Subcutaneous abdominal adipose tissue (tissue), 5 donors: Measurements from ENCODE around the gene HOXA4.

Experiments
- H3K27ac ChIP-seq: one replicate; pipeline ENCODE4 v1.7.0; 2013; ENCODE audit warnings: low read depth, mild to moderate bottlenecking, inconsistent platforms, low read length, moderate library complexity
- H3K27me3 ChIP-seq, 5 donors: one replicate each; pipeline ENCODE4 v1.7.0; 2013; ENCODE audit warnings: low read length in 5 of 5, inconsistent platforms in 1 of 5; ENCODE audit not compliant: control insufficient read depth in 5 of 5, insufficient read depth in 4 of 5
- H3K36me3 ChIP-seq, 5 donors: one replicate each; pipeline ENCODE4 v1.7.0; 2013; ENCODE audit warnings: low read length in 5 of 5; ENCODE audit not compliant: control insufficient read depth in 5 of 5, insufficient read depth in 5 of 5
- H3K4me1 ChIP-seq, 5 donors: one replicate each; pipeline ENCODE4 v1.7.0; 2013; ENCODE audit warnings: low read length in 5 of 5, mild to moderate bottlenecking in 3 of 5, moderate library complexity in 1 of 5; ENCODE audit not compliant: control insufficient read depth in 5 of 5, insufficient read depth in 5 of 5
- H3K4me3 ChIP-seq, 5 donors: one replicate each; pipeline ENCODE4 v1.7.0; 2013; ENCODE audit warnings: low read length in 5 of 5, low read depth in 1 of 5
- H3K9ac ChIP-seq, 5 donors: one replicate each; pipeline ENCODE4 v1.7.0; 2013; ENCODE audit warnings: low read length in 5 of 5, mild to moderate bottlenecking in 4 of 5, moderate library complexity in 3 of 5
- H3K9me3 ChIP-seq, 5 donors: one replicate each; pipeline ENCODE4 v1.7.0; 2013; ENCODE audit warnings: low read length in 5 of 5; ENCODE audit not compliant: control insufficient read depth in 5 of 5
- donor health status: healthy.
- donor health status: healthy.
- donor health status: healthy.
- donor health status: healthy.
- donor health status: healthy.

Gene HOXA4

DNA sequence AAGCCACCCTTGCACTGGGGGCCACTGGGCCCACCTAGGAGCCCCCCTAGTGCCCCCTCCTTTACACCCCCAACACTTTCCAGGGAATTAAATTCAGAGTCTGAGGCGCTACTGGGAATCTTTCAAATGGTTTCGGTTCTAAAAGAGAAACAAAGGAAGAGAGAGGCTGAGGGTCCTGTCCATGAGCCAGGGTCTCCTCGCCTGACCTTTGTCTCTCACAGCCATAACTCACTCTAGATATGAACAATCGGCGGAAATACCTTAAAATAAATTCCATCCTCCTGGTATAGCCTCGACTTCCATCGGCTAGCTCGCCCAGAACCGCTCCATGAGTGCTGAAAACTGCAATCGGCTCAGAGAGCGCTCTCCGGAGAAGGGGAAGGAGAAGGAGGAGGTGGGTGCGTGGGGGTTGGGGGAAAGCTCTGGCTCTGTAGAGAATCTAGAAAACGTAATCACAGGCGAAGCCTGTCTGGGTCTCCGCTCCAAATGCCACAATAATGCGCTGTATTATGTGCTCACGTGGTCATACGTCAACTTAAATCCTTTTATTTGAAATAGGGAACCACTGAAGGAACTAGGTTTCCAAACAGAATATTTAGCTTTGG is 12.6 kb downstream of the HOXA4 start:
- no peaks in the 10 kb centered on the region for H3K9me3 ChIP-seq
- peaks cover 4 to 92% (median 61%) of the 10 kb centered on the region in 5 donors for H3K4me1 ChIP-seq
- peaks cover 5 to 15% (median 9%) of the 10 kb centered on the region in 5 donors for H3K36me3 ChIP-seq
- peak overlapping the region in 4 of 5 donors; percentile 25 to 53 (median 46) for H3K4me3 ChIP-seq
- H3K27ac ChIP-seq: peak overlapping the region; percentile 80
- H3K27me3 ChIP-seq: no peaks in the 10 kb centered on the region
- H3K9ac ChIP-seq: peak overlapping the region in 1 of 5 donors; percentile 52

DNA sequence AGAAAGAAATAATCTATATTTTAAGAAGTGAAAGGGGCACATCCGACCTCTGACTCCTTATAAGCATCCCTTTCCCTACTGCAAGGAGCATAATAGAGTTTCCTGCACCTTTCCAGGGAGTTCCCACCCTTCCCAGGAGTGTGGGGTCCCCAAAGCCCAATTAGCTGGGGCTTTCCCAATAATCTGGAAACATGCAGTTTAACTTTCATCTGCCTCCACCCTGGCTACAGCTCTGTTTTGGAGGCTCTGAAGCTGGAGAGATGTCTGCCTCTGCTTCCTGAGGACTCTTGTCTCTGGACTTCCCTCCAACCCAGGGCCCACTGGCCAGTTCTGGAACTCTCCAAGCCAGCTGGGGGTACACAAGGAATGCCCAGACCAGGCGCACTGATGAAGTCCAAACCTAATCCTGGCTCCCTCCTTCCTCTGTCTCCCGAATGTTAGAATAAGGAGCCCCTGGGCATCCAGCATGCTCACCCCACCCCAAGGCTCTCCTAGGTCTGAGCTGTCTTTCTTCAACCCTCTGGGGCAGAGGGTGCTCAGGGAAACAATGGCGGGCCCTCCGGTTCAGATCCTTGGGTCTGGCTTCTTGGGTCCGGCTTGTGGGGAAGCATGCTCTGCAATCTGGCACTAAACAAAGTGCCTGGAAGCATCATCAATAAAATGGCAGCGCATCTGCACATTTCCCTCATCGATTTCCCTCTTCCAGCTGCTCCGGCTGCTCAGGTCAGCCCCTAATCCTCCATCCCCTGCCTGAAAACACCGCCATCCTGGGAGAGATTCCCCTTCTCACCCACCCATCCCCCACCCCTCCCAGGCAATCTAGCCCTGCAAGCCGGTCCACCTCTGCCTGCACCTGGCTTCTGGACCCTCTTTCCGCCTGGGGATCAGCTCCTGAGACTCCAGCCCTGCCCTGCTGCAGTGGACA is 13.3 kb downstream of the HOXA4 start:
- Histone ChIP-seq H3K4me3 (peak overlapping the region in 3 of 5 donors; percentile 25 to 53 (median 47)), H3K36me3 (peaks cover 4 to 8% (median 5%) of the 10 kb centered on the region in 5 donors), H3K27ac (peak overlapping the region; percentile 80), H3K4me1 (peaks cover 5 to 92% (median 69%) of the 10 kb centered on the region in 5 donors), H3K9me3 (no peaks in the 10 kb centered on the region), H3K27me3 (no peaks in the 10 kb centered on the region), H3K9ac (peak overlapping the region in 1 of 5 donors; percentile 66)

DNA sequence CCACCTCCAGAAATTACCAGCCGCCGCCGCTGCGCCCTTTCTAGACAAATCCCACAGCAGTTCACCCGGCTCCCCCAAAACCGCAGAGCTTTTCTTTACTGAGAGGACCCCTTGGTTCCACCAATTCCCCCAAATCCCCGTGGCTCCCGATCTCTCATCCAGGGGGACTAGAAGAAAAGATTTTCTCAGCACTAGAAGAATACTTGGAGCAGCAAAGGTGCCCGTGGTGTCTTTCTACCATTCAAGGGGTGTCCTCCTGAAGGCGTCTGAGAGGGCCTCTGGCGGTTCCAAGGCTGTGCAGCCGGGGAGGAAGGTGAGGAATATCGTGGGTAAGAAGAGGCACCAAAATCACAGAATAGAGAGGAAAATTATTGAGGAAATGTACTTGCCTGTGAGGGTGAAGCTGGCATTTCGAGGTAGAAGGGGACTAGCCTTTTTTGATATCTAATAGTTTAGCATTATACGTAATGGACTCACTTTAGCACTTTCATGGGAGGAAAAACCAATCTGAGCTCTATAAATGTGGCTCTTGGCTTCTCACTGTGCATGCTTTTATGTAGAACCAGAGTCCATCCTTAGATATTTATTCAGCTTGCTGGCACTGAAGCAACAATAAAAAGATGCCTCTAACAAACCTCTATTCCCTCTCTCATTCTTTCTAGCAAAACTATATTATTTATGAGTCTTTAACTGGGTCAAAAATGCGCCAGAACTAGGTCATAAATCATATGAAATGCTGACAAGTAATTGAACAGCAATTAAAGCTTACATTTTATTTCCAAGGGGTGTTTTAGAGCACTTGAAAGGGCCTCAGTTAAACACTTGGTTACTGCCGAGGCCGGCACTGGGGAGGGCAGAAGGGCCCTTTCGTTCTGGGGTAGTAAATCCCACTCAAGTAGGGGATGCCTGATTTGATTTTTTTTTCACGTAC is 14.3 kb downstream of the HOXA4 start:
- Histone ChIP-seq H3K27ac (peak overlapping the region; percentile 80), H3K9ac (peak overlapping the region in 3 of 5 donors; percentile 17 to 71 (median 68)), H3K27me3 (no peaks in the 10 kb centered on the region), H3K4me1 (peaks cover 10 to 92% (median 74%) of the 10 kb centered on the region in 5 donors), H3K36me3 (peaks cover 0 to 3% (median under 1%) of the 10 kb centered on the region in 5 donors), H3K9me3 (no peaks in the 10 kb centered on the region), H3K4me3 (peak overlapping the region in 4 of 5 donors; percentile 27 to 54 (median 46))

DNA sequence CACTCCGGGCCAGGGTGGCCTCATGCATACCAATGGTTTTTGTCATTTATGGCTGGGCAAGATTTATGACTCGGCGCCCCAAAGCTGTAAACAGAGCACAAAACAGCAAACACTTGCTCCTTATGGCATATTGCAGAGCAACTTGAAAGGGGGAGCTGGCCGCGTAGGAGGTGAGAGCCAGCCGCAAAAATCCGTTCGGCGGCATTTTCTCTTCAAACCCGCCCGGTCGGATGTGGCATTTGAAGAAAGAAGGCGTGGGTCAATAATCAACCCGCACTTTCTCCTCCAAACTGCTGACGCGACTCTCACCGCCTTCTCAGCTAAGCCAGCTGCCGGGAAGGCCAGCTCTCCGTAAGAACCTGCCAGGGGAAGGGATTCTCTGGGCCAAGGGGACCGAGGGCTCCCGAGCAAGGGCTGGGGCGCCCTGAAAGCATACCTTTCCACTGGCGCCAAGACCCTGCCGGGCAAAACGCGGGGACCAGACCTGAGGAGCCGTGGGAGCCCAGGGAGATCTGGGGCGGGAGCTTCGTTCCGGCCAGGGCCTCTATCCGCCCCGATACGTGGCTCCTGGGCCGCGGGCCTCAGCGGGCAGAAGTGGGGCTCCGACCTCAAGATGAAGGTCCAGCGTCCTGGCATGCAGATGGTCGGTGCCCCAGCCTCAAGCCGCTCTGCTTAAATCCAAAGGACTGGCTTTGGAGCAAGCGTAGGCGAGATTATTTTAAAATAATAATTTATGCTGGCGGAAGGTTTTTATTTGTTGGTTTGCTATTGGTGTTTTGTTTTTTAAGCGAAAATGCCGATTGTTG is 15.1 kb downstream of the HOXA4 start:
- peak overlapping the region; percentile 2 to 54 (median 27) for H3K4me3 ChIP-seq

DNA sequence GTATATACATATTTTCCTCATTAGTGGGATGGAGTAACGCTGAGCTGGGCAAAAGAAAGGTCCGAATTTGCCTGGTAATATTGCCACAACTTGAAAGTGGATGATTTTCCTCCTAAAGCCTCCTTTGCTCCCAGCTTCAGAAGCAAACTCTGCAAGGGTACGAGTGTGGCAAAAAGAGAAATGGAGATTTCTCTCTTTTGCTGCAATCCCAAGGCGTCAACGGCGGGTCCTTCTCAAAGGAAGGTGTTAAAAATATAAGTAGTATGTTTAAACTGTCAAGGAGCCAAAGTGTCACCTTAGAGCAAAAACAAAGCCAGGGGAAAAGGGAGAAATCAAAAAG is 15.7 kb downstream of the HOXA4 start:
- H3K27ac ChIP-seq: peak overlapping the region; percentile 80
- no peaks in the 10 kb centered on the region for H3K27me3 ChIP-seq
- peak overlapping the region in 4 of 5 donors; percentile 22 to 54 (median 39) for H3K4me3 ChIP-seq
- H3K9me3 ChIP-seq: no peaks in the 10 kb centered on the region
- H3K9ac ChIP-seq: peak overlapping the region in 2 of 5 donors; percentile 56 to 71
- H3K36me3 ChIP-seq: peaks cover 0 to 4% (median 1%) of the 10 kb centered on the region in 5 donors
- peaks cover 10 to 92% (median 76%) of the 10 kb centered on the region in 5 donors for H3K4me1 ChIP-seq

More for the DNA sequence above, 15.1 kb downstream of the HOXA4 start:
- peak overlapping the region in 4 of 5 donors; percentile 8 to 71 (median 62) for H3K9ac ChIP-seq
- H3K27ac ChIP-seq: peak overlapping the region; percentile 80
- H3K9me3 ChIP-seq: no peaks in the 10 kb centered on the region
- peaks cover 0 to 3% (median 0%) of the 10 kb centered on the region in 5 donors for H3K36me3 ChIP-seq
- H3K4me1 ChIP-seq: peaks cover 10 to 92% (median 74%) of the 10 kb centered on the region in 5 donors
- H3K27me3 ChIP-seq: no peaks in the 10 kb centered on the region

DNA sequence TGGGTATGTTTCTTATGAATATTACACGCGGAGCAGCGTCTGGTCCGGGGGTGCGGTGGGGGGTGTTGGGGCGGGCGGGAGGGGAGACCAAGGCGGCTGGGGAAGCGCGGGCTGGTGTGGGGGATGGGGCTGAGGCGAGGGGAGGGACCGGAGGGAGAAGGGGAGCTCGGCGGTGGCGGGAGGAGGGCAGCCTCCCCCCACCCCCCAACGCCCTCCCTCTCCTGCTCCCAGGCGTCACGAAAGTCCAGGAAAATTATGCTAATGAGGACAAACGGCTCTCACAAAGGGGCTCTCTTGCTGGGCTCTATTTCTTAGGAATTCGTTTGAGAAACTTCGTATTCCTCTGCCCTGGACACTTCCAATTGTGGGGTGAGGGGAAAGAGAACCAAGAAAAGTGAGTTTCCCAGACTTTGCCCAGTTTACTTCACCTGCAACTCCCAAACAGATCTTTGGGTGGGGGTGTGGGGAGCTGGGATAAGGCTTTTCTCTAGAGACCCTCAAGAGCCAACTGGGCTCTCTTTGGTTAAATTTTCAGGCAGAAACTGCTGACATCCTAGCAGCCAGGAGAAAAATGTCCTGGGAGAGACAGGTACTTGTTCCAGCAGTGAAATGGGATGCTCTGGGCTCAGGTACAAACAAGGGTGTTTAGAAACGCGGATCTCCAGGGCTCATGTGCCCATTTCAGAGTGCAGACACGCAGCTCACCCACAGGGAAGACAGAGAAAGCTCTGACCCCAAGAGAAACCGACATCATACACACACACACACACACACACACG is 16.4 kb downstream of the HOXA4 start:
- Histone ChIP-seq H3K27ac (peak overlapping the region; percentile 85), H3K9ac (peak overlapping the region; percentile 45 to 73 (median 66)), H3K27me3 (no peaks in the 10 kb centered on the region), H3K4me1 (peaks cover 12 to 90% (median 78%) of the 10 kb centered on the region in 5 donors), H3K9me3 (no peaks in the 10 kb centered on the region), H3K36me3 (peaks cover 0 to 6% (median 4%) of the 10 kb centered on the region in 5 donors), H3K4me3 (peak overlapping the region in 4 of 5 donors; percentile 35 to 50 (median 48))

DNA sequence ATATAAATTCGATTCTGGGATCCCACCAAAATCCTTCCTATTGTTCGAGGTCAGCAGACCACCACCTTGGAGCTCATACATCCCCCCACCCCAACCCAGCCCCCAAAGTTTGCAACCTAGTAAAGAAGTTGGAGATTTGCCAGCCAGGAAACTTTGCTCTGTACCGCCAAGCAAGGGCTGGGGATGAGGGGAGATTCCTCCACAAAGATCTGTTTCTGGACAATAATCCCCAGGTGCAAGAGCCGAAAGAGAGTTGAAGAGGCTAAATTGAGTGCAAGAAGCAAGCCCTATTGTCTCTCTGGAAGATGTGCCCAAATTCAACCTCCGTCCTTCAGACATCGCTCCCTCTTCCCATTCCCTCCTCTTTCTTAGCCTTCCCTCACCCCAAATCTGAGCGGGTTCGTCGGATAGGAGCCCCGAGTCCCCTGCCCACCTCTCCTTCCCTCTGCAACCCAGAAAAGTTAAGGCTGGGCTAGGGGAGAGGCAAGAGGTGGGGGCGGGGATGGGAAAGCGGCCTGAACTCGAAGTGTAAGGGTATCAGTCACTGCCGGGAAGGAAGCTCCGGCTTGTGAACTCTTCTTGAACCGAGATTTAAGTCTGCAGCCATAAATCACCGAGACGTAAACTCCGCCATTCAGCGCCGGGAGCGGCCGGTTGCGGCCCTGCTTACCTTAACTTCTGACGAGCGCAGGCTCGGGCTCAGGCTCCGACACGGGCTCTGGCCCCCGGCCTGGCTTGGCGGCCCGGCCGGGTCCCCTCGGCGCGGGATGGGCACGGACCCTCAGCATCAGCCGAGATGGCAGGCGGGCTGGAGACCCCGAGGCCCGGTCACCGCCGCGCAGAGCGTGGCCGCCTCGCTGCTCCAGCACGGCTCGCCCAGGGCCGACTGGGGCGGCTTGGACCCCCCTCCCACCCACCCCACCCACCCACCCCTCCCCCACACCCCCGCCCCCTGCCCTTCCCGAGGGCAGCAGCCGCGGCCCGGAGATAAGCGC is 17.3 kb downstream of the HOXA4 start:
- peaks cover 16 to 90% (median 79%) of the 10 kb centered on the region in 5 donors for H3K4me1 ChIP-seq

DNA sequence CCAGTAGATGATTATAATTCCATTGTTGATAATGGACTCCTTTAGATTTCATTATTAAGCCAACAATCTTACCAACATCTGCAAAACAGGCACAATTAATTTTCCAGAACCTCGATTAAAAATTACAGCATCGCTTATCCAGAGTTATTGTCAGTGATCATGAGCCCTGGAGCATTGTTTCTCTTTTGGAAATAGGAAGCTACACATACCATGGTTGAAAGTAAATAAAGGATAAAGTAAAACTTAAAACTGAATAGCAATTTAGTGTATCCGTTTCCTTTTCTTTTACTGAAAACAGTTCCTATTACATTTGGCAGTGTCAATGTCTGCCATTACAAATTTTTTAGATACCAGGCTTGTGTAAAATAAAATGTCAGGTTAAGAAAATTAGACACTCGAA is 18.2 kb downstream of the HOXA4 start:
- Histone ChIP-seq H3K36me3 (peaks cover 0 to 6% (median 3%) of the 10 kb centered on the region in 5 donors), H3K4me3 (peak overlapping the region in 1 of 5 donors; percentile 67), H3K4me1 (peaks cover 16 to 88% (median 82%) of the 10 kb centered on the region in 5 donors), H3K27ac (peak overlapping the region; percentile 94), H3K9me3 (no peaks in the 10 kb centered on the region), H3K27me3 (no peaks in the 10 kb centered on the region), H3K9ac (no peak overlapping the region)

More for the DNA sequence above, 17.3 kb downstream of the HOXA4 start:
- Histone ChIP-seq H3K9ac (peak overlapping the region in 3 of 5 donors; percentile 14 to 74 (median 46)), H3K27me3 (no peaks in the 10 kb centered on the region), H3K27ac (peak overlapping the region; percentile 94), H3K36me3 (peaks cover 0 to 6% (median 3%) of the 10 kb centered on the region in 5 donors), H3K9me3 (no peaks in the 10 kb centered on the region), H3K4me3 (peak overlapping the region; percentile 38 to 67 (median 46))
